Brain microvascular endothelial cell (primary cell): ENCODE results near the gene TMEM175.

ENCODE experiments used
- DNase-seq: peaks from one replicate; pipeline ENCODE4 v3.0.0-alpha.2; 2020
- H3K27ac ChIP-seq: fragments of 250-450 bp; sonication (Bioruptor Pico); 2 replicates; pipeline ENCODE4 v1.5.1; 2020; ENCODE audit warnings: mild to moderate bottlenecking, moderate library complexity
- H3K27me3 ChIP-seq: fragments of 250-450 bp; sonication (Bioruptor Pico); replicated peaks from 2 replicates; pipeline ENCODE4 v1.5.1; 2020; ENCODE audit warnings: mild to moderate bottlenecking
- H3K36me3 ChIP-seq: fragments of 250-450 bp; sonication (Bioruptor Pico); replicated peaks from 2 replicates; pipeline ENCODE4 v1.5.1; 2020; ENCODE audit warnings: mild to moderate bottlenecking
- H3K4me3 ChIP-seq: 2 replicates; pipeline ENCODE4 v1.5.1; 2011; ENCODE audit warnings: low read depth, mild to moderate bottlenecking, control low read depth, low read length, moderate library complexity
- CTCF ChIP-seq: IDR thresholded peaks from 2 replicates; pipeline ENCODE4 v1.5.1; 2011; ENCODE audit warnings: low read depth, mild to moderate bottlenecking, moderate library complexity, low read length, control low read depth, inconsistent platforms; ENCODE audit errors: missing control alignments
- in situ Hi-C: cut with HindIII; loops from 2 replicates; pipeline ENCODE4 v1.10.0; 2017; ENCODE audit warnings: low sequenced_read_pairs, low pct_ligation_motif_present

TMEM175 gene

GRCh38 chr4:890036-890695 is 42.1 kb upstream of the TMEM175 start:
- in situ Hi-C loops = no loop called here
- H3K4me3 ChIP-seq = no peak overlapping the region
- peaks cover 29% of the 10 kb centered on the region for H3K36me3 ChIP-seq
- H3K27ac ChIP-seq = no peak overlapping the region
- DNase-seq = no peak
- no peak for TF ChIP-seq CTCF
- no peaks in the 10 kb centered on the region for H3K27me3 ChIP-seq

- Histone ChIP-seq H3K27me3 (no peaks in the 10 kb centered on the region), H3K4me3 (no peak overlapping the region), H3K27ac (no peak overlapping the region), H3K36me3 (peaks cover 34% of the 10 kb centered on the region)
- in situ Hi-C loops = no loop called here
- TF ChIP-seq CTCF = peak; percentile 53
- no peak for DNase-seq
These were observed 40.5 kb upstream of the TMEM175 start for GRCh38 chr4:891747-892146.

GRCh38 chr4:892780-893179 is 39.5 kb upstream of the TMEM175 start:
- Histone ChIP-seq H3K27me3 (no peaks in the 10 kb centered on the region), H3K4me3 (no peak overlapping the region), H3K36me3 (peaks cover 36% of the 10 kb centered on the region), H3K27ac (no peak overlapping the region)
- DNase-seq = no peak
- in situ Hi-C loops = no loop called here
- TF ChIP-seq CTCF = no peak

GRCh38 chr4:893276-893994 is 38.8 kb upstream of the TMEM175 start:
- no peaks in the 10 kb centered on the region for H3K27me3 ChIP-seq
- TF ChIP-seq CTCF = no peak
- DNase-seq = no peak
- H3K27ac ChIP-seq = no peak overlapping the region
- peaks cover 33% of the 10 kb centered on the region for H3K36me3 ChIP-seq
- no peak overlapping the region for H3K4me3 ChIP-seq
- in situ Hi-C loops = no loop called here

- TF ChIP-seq CTCF = no peak
- Histone ChIP-seq H3K36me3 (peaks cover 26% of the 10 kb centered on the region), H3K27ac (no peak overlapping the region), H3K27me3 (no peaks in the 10 kb centered on the region), H3K4me3 (no peak overlapping the region)
- in situ Hi-C loops = no loop called here
- no peak for DNase-seq
These were observed 38.1 kb upstream of the TMEM175 start for GRCh38 chr4:893995-894705.
